B cell (primary cell): ENCODE measurements around the gene CETP. TPM values are rescaled to one million over a fixed set of nuclear protein-coding genes. Genes with fewer than 3 reads are reported as not detected.

Source experiments
- ATAC-seq: fragments of 200-7000 bp; cut with Tn5 transposase; one replicate; pipeline ENCODE4 v1.10.0; 2021; ENCODE audit warnings: low read depth, mild to moderate bottlenecking, moderate number of reproducible peaks, moderate library complexity
- CTCF ChIA-PET: fragments of 350-600 bp; sonication (Branson Sonifier 250); formaldehyde crosslinking; loops from one replicate; lab custom pipeline; 2021; ENCODE audit warnings: antibody characterized with exemption, inconsistent platforms; lab: Charles Lee
- POLR2A ChIA-PET: fragments of 350-600 bp; sonication (Branson Sonifier 250); formaldehyde crosslinking; loops from one replicate; lab custom pipeline; 2021; ENCODE audit warnings: antibody characterized with exemption; lab: Charles Lee
- DNase-seq: peaks from one replicate; pipeline ENCODE4 v3.0.0; 2013
- H2AFZ ChIP-seq: 2 replicates; pipeline ENCODE4 v1.6.1; 2012; ENCODE audit warnings: mild to moderate bottlenecking, low read depth, low read length; ENCODE audit not compliant: insufficient read depth, poor library complexity, severe bottlenecking
- H3K27ac ChIP-seq, 2 donors: 1 replicate in 1 of 2; 2 replicates in 1 of 2; pipeline ENCODE4 v1.5.1; 2012 to 2013; ENCODE audit warnings: low read length in 2 of 2, mild to moderate bottlenecking in 2 of 2, moderate library complexity in 1 of 2
- H3K27me3 ChIP-seq, 4 experiments: fragments of 200-600 bp in 1 of 4; sonication (generic) in 1 of 4; replicated peaks in 1 of 4; 1 replicate in 2 of 4; 2 replicates in 2 of 4; pipeline versions ENCODE4 v1.6.1 to v1.7.0; 2013 to 2016; ENCODE audit warnings: low read length in 3 of 4, mild to moderate bottlenecking in 2 of 4, mixed read lengths in 1 of 4, moderate library complexity in 1 of 4; ENCODE audit not compliant: insufficient read depth in 4 of 4, control insufficient read depth in 3 of 4; ENCODE audit errors: control extremely low read depth in 1 of 4
- H3K36me3 ChIP-seq, 2 experiments: replicated peaks in 1 of 2; 1 replicate in 1 of 2; 2 replicates in 1 of 2; pipeline versions ENCODE4 v1.6.1 to v1.7.1; 2013; ENCODE audit warnings: low read length in 1 of 2; ENCODE audit not compliant: insufficient read depth in 2 of 2, control insufficient read depth in 1 of 2; ENCODE audit errors: control extremely low read depth in 1 of 2, extremely low read depth in 1 of 2
- H3K4me1 ChIP-seq, 2 donors: fragments of 200-600 bp in 1 of 2; sonication (generic) in 1 of 2; 1 replicate in 1 of 2; 2 replicates in 1 of 2; pipeline versions ENCODE4 v1.5.1 to v1.6.1; 2013 to 2017; ENCODE audit warnings: low read length in 2 of 2; ENCODE audit not compliant: control insufficient read depth in 2 of 2, insufficient read depth in 2 of 2
- H3K4me2 ChIP-seq: replicated peaks from 2 replicates; pipeline ENCODE3; 2012; ENCODE audit warnings: mild to moderate bottlenecking, low read depth, low read length; ENCODE audit not compliant: poor library complexity, severe bottlenecking
- H3K4me3 ChIP-seq, 5 experiments: fragments of 200-600 bp in 1 of 5; sonication (generic) in 1 of 5; 1 replicate in 3 of 5; 2 replicates in 2 of 5; pipeline versions ENCODE4 v1.5.1 to v1.7.0; 2011 to 2016; ENCODE audit warnings: low read length in 4 of 5, mild to moderate bottlenecking in 4 of 5, low read depth in 2 of 5, control low read depth in 1 of 5, moderate library complexity in 1 of 5; ENCODE audit not compliant: insufficient read depth in 1 of 5; ENCODE audit errors: control extremely low read depth in 1 of 5, extremely low read depth in 1 of 5
- H3K79me2 ChIP-seq: fragments of 200-600 bp; sonication (generic); one replicate; pipeline ENCODE4 v1.6.0; 2016; ENCODE audit warnings: low read length; ENCODE audit not compliant: control insufficient read depth, insufficient read depth
- H3K9ac ChIP-seq: fragments of 200-600 bp; sonication (generic); 2 replicates; pipeline ENCODE4 v1.6.1; 2017; ENCODE audit warnings: mild to moderate bottlenecking, low read length, moderate library complexity
- H3K9me3 ChIP-seq, 3 donors: one replicate each; pipeline versions ENCODE4 v1.6.1 to v1.7.1; 2013; ENCODE audit warnings: low read length in 2 of 3; ENCODE audit not compliant: control insufficient read depth in 2 of 3, insufficient read depth in 1 of 3; ENCODE audit errors: control extremely low read depth in 1 of 3
- H4K20me1 ChIP-seq: 2 replicates; pipeline ENCODE4 v1.6.0; 2012; ENCODE audit warnings: mild to moderate bottlenecking, low read length; ENCODE audit not compliant: insufficient read depth, control insufficient read depth, poor library complexity, severe bottlenecking
- H3K27ac Mint-ChIP-seq: one replicate; pipeline ENCODE4 v1.8.0; 2021; ENCODE audit warnings: mixed read lengths
- H3K27me3 Mint-ChIP-seq: one replicate; pipeline ENCODE4 v1.8.0; 2021; ENCODE audit warnings: mixed read lengths
- H3K4me1 Mint-ChIP-seq: one replicate; pipeline ENCODE4 v1.8.0; 2021; ENCODE audit warnings: mixed read lengths
- H3K4me3 Mint-ChIP-seq: one replicate; pipeline ENCODE4 v1.8.0; 2021; ENCODE audit warnings: mixed read lengths
- H3K9me3 Mint-ChIP-seq: one replicate; pipeline ENCODE4 v1.8.0; 2022; ENCODE audit warnings: mixed read lengths; ENCODE audit not compliant: insufficient read depth
- CTCF ChIP-seq: fragments of 200-600 bp; IDR thresholded peaks from one replicate; pipeline ENCODE4 v1.8.0; 2022; ENCODE audit warnings: antibody characterized with exemption, mild to moderate bottlenecking
- EZH2 ChIP-seq: IDR thresholded peaks from 2 replicates; pipeline ENCODE4 v1.6.1; 2012; ENCODE audit warnings: borderline replicate concordance, low read depth, mild to moderate bottlenecking, moderate library complexity, low read length; ENCODE audit not compliant: insufficient read depth, poor library complexity, severe bottlenecking
- WGBS: methylation state at CpG from one replicate; pipeline ENCODE4 v1.1.5; 2013; ENCODE audit warnings: missing lambda C conversion rate; ENCODE audit not compliant: insufficient coverage; 5-methylcytosine and 5-hydroxymethylcytosine counted together
- intact Hi-C: fragments of 100-400 bp; cut with micrococcal nuclease; formaldehyde crosslinking; loops from one replicate; pipeline ENCODE4 v1.10.0; 2022
- polyA plus RNA-seq: library from polyadenylated mRNA; depleted of rRNA; stranded (reverse); fragments of >200 nt; gene quantifications from 2 replicates; pipeline ENCODE4 v1.2.3, GENCODE V29; 2012
- total RNA-seq, 2 donors: library from RNA; stranded (reverse); fragments of 120-200 nt in 1 of 2; gene quantifications; 1 replicate in 1 of 2; 2 replicates in 1 of 2; pipeline versions ENCODE4 v1.2.3 to v1.2.4, GENCODE V29; 2013 to 2022

Gene CETP
- total and polyA plus RNA-seq, 2 donors (not counting 1 experiment from before 2014, with no cell fraction given): 0.18 to 1.3 TPM

GRCh38 chr16:57000271-57001025 is 38.7 kb downstream of the CETP start:
- H2AFZ ChIP-seq: no peak overlapping the region
- ChIA-PET POLR2A (interaction anchor here (1.2 to 1.6 kb wide), 2 partner anchors 32 to 41 kb away, joined by 3 to 6 read pairs; no protein-coding TSS in a partner anchor), CTCF (interaction anchor here (1.0 to 2.1 kb wide), 7 partner anchors 11 to 45 kb away, joined by 3 to 13 read pairs (median 4); partner anchors contain the start of gene NLRC5)
- DNase-seq: peak; percentile 41
- peaks cover 88% of the 10 kb centered on the region for H3K4me1 Mint-ChIP-seq
- peak overlapping the region; percentile 71 for H3K4me3 Mint-ChIP-seq
- peak; percentile 73 for ATAC-seq
- H3K4me3 ChIP-seq: no peak overlapping the region
- H3K9me3 Mint-ChIP-seq: no peaks in the 10 kb centered on the region
- H3K9ac ChIP-seq: no peak overlapping the region
- H3K79me2 ChIP-seq: peaks cover 62% of the 10 kb centered on the region
- H3K27ac Mint-ChIP-seq: peak overlapping the region; percentile 94
- peaks cover 0 to 11% (median 0%) of the 10 kb centered on the region in 3 donors for H3K9me3 ChIP-seq
- peaks cover 52 to 63% of the 10 kb centered on the region in 2 donors for H3K4me1 ChIP-seq
- no peak for TF ChIP-seq CTCF
- TF ChIP-seq EZH2: no peak
- H3K36me3 ChIP-seq: peaks cover 0 to 19% of the 10 kb centered on the region in 2 experiments
- H3K27ac ChIP-seq: peak overlapping the region; percentile 77 to 83
- intact Hi-C loops: loop anchor here (5.0 kb wide), 1 partner anchor 33 kb away; no protein-coding TSS in a partner anchor
- H3K4me2 ChIP-seq: peak overlapping the region; percentile 62
- peaks cover 4% of the 10 kb centered on the region for H4K20me1 ChIP-seq
- no peaks in the 10 kb centered on the region for H3K27me3 Mint-ChIP-seq
- H3K27me3 ChIP-seq: no peaks in the 10 kb centered on the region
- WGBS: 62% methylated on average over 5 of the region's 5 CpGs
